Right lobe of liver (tissue), 6 donors: ENCODE results near the gene THAP7. TPM values are rescaled to one million over a fixed set of nuclear protein-coding genes. Genes with fewer than 3 reads are reported as not detected.

Source experiments
- ATAC-seq, 4 donors: fragments of 200-7000 bp; cut with Tn5 transposase; one replicate each; pipeline ENCODE4 v1.9.1; 2020; ENCODE audit warnings: mild to moderate bottlenecking in 4 of 4, moderate library complexity in 4 of 4
- DNase-seq, 3 donors: peaks; one replicate each; pipeline ENCODE4 v3.0.0-alpha.2; 2020
- H3K27ac ChIP-seq, 3 donors: fragments of 200-600 bp; one replicate each; pipeline ENCODE4 v1.8.0; 2022
- H3K27me3 ChIP-seq, 2 donors: fragments of 200-600 bp; one replicate each; pipeline ENCODE4 v1.8.0; 2022
- H3K36me3 ChIP-seq, 4 donors: fragments of 200-600 bp; sonication (generic) in 1 of 4; one replicate each; pipeline versions ENCODE4 v1.5.1 to v1.8.0; 2017 to 2022; ENCODE audit warnings: control low read depth in 1 of 4
- H3K4me1 ChIP-seq, 4 donors: fragments of 200-600 bp; sonication (generic) in 1 of 4; one replicate each; pipeline versions ENCODE4 v1.5.1 to v1.8.0; 2017 to 2022; ENCODE audit warnings: control low read depth in 1 of 4
- H3K4me3 ChIP-seq, 3 donors: fragments of 200-600 bp; one replicate each; pipeline ENCODE4 v1.8.0; 2022
- H3K9me3 ChIP-seq, 4 donors: fragments of 200-600 bp; sonication (generic) in 1 of 4; one replicate each; pipeline versions ENCODE4 v1.5.1 to v1.8.0; 2017 to 2022; ENCODE audit warnings: control low read depth in 1 of 4
- CTCF ChIP-seq, 4 donors: fragments of 200-600 bp in 3 of 4; fragments of 450-650 bp in 1 of 4; IDR thresholded peaks; one replicate each; pipeline versions ENCODE4 v1.5.1 to v1.8.0; 2016 to 2022; ENCODE audit warnings: antibody characterized with exemption in 4 of 4, mild to moderate bottlenecking in 2 of 4
- POLR2A ChIP-seq: fragments of 450-650 bp; IDR thresholded peaks from one replicate; pipeline ENCODE4 v1.6.1; 2017; ENCODE audit warnings: antibody characterized with exemption, mild to moderate bottlenecking
- WGBS: methylation state at CpG from one replicate; pipeline ENCODE4 v1.1.6; 2018; ENCODE audit warnings: low coverage, low lambda C conversion rate; ENCODE audit not compliant: insufficient coverage; ENCODE audit errors: missing lambda C conversion rate; 5-methylcytosine and 5-hydroxymethylcytosine counted together
- intact Hi-C, 2 donors: fragments of 100-400 bp; cut with DNase I; formaldehyde crosslinking; loops; one replicate each; pipeline versions ENCODE4 v1.11.2 to v1.14.1; 2022
- total RNA-seq, 6 experiments: library from RNA; depleted of rRNA in 2 of 6; stranded (reverse); fragments of >200 nt in 2 of 6; fragmentation: NEBNext Ultra II Directional in 3 of 6; extraction: Animal tissue kit (Norgen Biotek cat#: 25700) in 3 of 6; gene quantifications; one replicate each; pipeline versions ENCODE4 v1.1.0 to v1.2.4, GENCODE V29; 2016 to 2023
- donor health status: DM: no; HTN: yes; CAD: no.
- donor health status: DM: no; HTN: no; CAD: no.
- donor health status: DM: no; HTN: no; CAD: no.
- donor health status: DM: no; HTN: yes; CAD: no.
- donor health status: DM: no; HTN: yes; CAD: no.

The THAP7 gene
- total RNA-seq, 6 experiments from 2014 or later = 9.3 to 32.5 (median 15.6) TPM

DNA sequence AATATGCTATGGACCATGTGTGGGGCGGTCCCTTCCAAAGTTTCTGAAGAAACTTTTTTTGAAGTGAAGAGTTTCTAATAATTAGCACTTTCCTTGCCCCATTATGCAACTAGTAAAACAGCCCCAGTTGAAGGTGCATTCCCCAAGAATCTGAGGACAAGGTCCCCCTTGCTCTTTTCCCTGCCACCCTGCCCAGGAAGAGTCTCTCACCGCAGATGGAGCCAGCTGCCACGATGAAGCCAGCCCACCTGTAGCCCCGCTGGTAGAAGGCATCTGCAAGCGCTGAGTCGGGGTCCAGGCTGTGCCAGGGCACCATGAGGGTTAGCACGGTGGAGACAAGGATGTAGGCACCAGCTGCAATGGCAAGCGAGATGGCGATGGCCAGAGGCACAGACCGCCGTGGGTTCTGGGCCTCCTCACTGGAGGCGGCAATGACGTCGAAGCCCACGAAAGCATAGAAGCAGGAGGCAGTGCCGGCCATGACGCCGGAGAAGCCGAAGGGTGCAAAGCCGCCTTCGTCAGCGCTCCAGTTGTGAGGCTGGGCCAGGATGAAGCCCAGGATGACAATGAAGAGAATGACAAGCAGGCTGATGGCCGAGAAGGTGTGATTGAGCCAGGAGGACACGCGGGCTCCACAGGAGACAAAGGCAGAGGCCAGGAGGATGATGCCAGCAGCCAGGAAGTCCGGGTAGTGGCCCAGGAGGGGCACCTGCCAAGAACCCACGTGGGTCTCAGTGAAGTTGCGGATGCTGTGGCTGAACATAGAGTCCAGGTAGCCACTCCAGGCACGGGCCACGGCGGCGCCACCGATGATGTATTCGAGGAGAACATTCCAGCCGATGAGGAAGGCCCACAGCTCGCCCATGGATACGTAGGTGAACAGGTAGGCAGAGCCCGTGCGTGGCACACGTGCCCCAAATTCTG lies 29.0 kb upstream of the THAP7 start:
- WGBS = 86% methylated on average over 18 of the region's 40 CpGs
- Histone ChIP-seq H3K27ac (no peak overlapping the region), H3K4me1 (no peaks in the 10 kb centered on the region), H3K36me3 (no peaks in the 10 kb centered on the region), H3K4me3 (no peak overlapping the region), H3K27me3 (no peaks in the 10 kb centered on the region), H3K9me3 (no peaks in the 10 kb centered on the region)
- DNase-seq (no peak), ATAC-seq (no peak)
- intact Hi-C loops = no loop called here
- TF ChIP-seq POLR2A (no peak), CTCF (IDR thresholded peaks at IDR 0.05) (no peak)

GRCh38 chr22:21030032-21030431 lies 28.1 kb upstream of the THAP7 start:
- Histone ChIP-seq H3K9me3 (no peaks in the 10 kb centered on the region), H3K27ac (no peak overlapping the region), H3K4me1 (no peaks in the 10 kb centered on the region), H3K27me3 (no peaks in the 10 kb centered on the region), H3K4me3 (no peak overlapping the region), H3K36me3 (no peaks in the 10 kb centered on the region)
- TF ChIP-seq POLR2A (no peak), CTCF (IDR thresholded peaks at IDR 0.05) (no peak)
- DNase-seq = no peak
- no peak for ATAC-seq
- intact Hi-C loops = no loop called here
- 66% methylated on average over 8 of the region's 15 CpGs for WGBS

DNA sequence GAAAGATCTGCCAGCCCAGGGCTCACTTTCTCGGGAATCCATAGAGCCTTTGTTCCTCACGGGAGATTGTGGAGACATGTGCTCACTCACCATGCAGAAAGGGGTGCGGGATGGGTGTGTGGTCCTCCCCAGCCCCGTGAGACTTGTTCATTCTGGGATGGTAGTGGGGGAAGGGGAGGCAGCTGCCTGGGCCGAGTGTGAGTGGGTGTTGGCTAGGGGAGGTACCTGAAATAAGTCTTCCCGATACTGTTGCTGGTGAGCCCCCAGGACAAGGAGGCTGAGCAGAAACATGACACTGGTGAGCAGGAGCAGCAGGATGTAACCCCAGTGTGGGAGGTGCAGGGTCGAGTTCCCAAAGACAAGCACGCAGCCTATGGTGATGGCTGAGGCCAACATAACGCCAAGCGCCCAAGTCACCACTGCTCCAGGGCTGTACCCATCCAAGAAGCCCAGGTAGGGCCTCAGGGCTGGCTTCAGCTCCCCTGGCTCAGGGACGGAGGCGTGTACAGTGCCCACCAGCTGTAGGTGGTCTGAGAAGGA lies 27.6 kb upstream of the THAP7 start:
- no peaks in the 10 kb centered on the region for H3K4me1 ChIP-seq
- ATAC-seq (no peak), DNase-seq (no peak)
- WGBS = 70% methylated on average over 4 of the region's 12 CpGs
- TF ChIP-seq CTCF (IDR thresholded peaks at IDR 0.05) = no peak
- TF ChIP-seq POLR2A = no peak
- no peak overlapping the region for H3K27ac ChIP-seq
- no peaks in the 10 kb centered on the region for H3K36me3 ChIP-seq
- intact Hi-C loops = no loop called here
- H3K27me3 ChIP-seq = no peaks in the 10 kb centered on the region
- no peak overlapping the region for H3K4me3 ChIP-seq
- no peaks in the 10 kb centered on the region for H3K9me3 ChIP-seq

DNA sequence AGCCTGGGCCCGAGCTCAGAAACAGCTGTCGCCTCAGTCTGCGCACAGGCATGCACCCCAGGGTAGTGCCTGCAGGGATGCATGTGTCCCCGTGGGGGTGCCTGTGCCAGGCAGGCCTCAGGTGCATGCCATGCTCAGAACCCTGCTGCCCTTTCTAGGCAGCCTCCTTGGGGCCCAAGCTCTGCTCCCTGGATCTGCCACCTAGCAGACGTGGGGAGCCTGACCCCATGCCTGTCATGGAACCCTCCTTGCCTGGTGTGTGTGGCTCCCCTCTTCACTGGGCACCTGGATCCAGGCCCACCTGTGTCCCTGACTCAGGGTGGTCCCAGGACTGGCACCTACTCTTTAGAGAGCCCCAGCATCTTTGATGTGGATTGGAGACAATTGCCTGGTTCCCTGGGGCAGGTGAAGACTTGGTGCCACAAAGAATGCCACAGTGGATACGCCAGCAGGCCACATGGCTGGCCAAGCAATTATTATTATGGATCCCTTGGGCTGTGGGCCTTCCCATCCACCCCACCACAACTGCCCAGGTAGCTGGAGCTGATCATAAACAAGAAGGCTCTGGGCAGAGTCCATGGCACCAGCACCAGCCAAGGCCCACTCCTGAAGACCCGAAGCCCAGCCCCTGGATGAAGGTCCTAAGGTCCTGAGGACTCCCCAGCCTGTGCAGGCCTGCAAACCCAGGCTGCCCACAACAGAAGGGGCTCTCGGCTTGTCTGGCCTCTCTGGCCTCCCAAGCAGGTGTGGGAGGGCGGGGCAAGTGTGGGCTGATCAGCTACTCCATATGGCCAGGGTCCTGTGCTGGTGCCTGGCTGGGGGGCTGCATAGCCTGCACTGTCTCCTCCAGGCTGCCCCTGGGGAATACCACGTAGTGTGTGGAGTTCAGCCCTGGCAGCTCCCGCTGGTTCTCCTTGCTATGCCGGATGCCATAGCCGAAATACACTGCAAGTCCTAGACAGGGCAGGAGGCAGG lies 26.6 kb upstream of the THAP7 start:
- no peak for ATAC-seq

More for the DNA sequence above, 26.6 kb upstream of the THAP7 start:
- no peaks in the 10 kb centered on the region for H3K36me3 ChIP-seq
- no peak overlapping the region for H3K27ac ChIP-seq
- H3K9me3 ChIP-seq = no peaks in the 10 kb centered on the region
- no CpG with 5 or more reads among the region's 13 CpGs for WGBS
- intact Hi-C loops = no loop called here
- H3K4me1 ChIP-seq = no peaks in the 10 kb centered on the region
- H3K4me3 ChIP-seq = no peak overlapping the region
- H3K27me3 ChIP-seq = no peaks in the 10 kb centered on the region
- DNase-seq = no peak
- TF ChIP-seq CTCF (IDR thresholded peaks at IDR 0.05) (no peak), POLR2A (no peak)
